HG02763 (cell line): ENCODE measurements around the gene TMEM18.

Experiments
- ATAC-seq: cut with Tn5 transposase; IDR thresholded peaks from one replicate; pipeline ENCODE4 v1.9.1; 2021; ENCODE audit warnings: mild to moderate bottlenecking, moderate library complexity; ENCODE audit not compliant: unreplicated experiment

The TMEM18 gene

GRCh38 chr2:623130-623922 lies 53.9 kb downstream of the TMEM18 start:
- ATAC-seq: no peak

GRCh38 chr2:622357-622756 lies 54.8 kb downstream of the TMEM18 start:
- no peak for ATAC-seq

GRCh38 chr2:621303-622099 lies 55.7 kb downstream of the TMEM18 start:
- no peak for ATAC-seq

- ATAC-seq: no peak
These were observed 56.5 kb downstream of the TMEM18 start for GRCh38 chr2:620471-621302.

DNA sequence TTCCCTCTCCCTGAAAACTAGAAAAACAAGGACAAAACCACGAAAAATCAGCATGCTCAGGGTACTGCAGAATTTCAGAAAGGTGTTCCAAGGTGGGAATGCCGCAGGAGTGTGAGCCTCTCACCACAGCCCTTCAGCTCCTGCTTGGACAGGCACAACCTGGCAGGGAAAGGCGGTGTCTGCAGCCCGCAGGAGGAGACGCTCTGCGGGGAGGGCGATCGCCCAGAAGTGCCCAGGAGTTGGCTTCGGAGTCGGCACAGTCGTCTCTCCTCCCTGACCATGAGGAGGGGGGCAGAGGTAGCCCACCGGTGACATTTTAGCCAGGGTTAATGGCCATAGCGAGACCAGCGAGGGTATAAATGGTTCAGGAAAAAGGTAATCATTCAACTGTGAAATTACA lies 57.2 kb downstream of the TMEM18 start:
- no peak for ATAC-seq

DNA sequence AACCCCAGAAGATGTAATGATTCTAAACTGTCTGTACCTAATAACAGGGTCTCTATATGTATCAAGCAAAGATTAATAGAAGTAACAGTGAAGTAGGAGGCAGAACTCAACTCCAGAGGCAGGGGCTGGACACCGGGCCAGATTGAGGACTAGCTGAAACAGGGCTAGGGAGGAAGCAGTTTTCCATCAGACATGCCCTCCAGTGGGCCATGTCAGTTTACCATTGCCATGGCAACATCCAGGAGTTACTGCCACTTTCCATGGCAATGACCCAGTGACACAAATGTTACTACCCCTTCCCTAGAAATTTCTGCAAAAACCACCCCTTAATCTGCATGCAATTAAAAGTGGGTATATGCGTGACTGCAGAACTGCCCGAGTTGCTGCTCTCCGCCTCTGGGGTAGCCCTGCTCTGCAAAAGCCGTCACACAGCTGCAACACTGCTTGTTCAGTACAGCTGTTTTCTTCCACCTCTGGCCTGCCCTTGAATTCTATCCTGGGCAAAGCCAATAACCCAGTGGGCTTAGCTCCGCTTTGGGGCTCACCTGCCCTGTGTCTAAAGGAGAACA lies 58.7 kb downstream of the TMEM18 start:
- ATAC-seq: no peak

DNA sequence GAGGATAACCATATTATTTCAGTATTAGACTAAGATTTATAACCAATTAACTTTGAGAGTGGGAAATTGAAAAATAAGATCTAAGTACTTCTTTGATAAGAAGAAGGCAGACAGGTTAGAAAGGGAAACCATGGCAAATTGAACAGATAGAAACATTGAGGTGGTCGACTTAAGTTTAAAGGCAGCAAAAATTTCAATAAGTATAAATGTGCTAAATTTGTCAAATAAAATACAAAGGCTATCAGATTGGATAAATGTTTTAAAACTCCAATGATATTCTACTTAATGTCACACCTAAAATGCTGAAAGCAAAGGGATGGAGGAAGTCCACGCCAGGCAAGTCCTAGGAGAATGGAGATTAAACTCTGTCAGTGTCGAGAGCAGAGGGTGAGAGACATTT lies 59.2 kb downstream of the TMEM18 start:
- no peak for ATAC-seq
